GM12864 (cell line): ENCODE data around the gene MLPH.

Experiments
- DNase-seq: peaks from one replicate; pipeline ENCODE4 v3.0.0-alpha.2; 2011; ENCODE audit warnings: low read depth
- H3K4me3 ChIP-seq: 2 replicates; pipeline ENCODE4 v1.5.1; 2011; ENCODE audit warnings: mild to moderate bottlenecking, low read depth, low read length, control low read depth
- CTCF ChIP-seq: IDR thresholded peaks from 2 replicates; pipeline ENCODE4 v1.5.1; 2011; ENCODE audit warnings: low read depth, mild to moderate bottlenecking, moderate library complexity, low read length, control low read depth, inconsistent platforms; ENCODE audit errors: missing control alignments

Gene MLPH

GRCh38 chr2:237478979-237479378 lies 8.1 kb upstream of the MLPH start:
- H3K4me3 ChIP-seq, result no peak overlapping the region
- DNase-seq, result no peak
- TF ChIP-seq CTCF, result no peak

DNA sequence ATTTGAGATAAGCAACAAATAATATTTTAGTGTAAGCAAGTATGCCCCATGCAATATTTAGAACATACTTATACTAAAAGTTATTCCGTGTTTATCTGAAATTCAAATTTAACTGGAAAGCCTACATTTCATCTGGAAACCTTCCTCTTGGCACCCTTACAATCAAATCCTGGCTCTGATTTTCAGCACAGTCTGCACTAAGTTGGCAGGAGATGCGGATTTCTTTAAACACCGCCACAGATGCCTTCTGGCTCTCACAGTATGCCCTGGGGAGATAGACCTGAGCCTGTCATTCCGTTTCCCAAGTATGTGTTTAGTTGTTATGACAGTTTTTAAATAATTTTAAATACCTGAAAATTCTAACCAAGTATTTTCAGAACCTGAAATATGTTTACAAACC lies 7.3 kb upstream of the MLPH start:
- DNase-seq, result no peak
- no peak for TF ChIP-seq CTCF
- no peak overlapping the region for H3K4me3 ChIP-seq

- DNase-seq, result no peak
- no peak overlapping the region for H3K4me3 ChIP-seq
- no peak for TF ChIP-seq CTCF
Observed at GRCh38 chr2:237480556-237480955, 6.5 kb upstream of the MLPH start.

DNA sequence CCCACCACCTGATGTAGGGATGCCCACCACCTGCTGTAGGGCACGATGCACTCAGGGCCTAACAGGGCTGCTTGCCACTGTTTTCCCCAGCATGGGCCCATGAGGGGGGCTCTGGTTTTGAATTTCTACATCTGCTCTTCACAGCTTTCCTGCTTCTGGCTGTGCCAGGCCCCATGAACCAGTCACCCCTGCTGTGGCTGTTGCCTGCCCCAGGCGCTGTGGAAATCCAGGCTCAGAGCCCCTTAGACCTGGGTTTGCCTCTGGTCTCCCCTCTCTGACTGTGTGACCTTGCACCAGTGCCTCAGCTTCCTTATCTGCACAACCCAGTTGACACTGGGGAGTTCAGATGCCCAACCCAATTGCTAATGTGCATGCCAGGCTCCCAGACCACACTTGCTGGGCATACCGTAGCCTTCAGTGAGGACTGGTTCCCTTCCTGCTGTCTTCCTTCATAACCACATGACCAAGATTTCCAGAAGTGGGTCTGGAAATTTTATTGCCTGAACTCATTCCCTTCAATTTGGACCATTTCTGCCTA lies 6.0 kb upstream of the MLPH start:
- TF ChIP-seq CTCF, result no peak

GRCh38 chr2:237482485-237482884 lies 4.6 kb upstream of the MLPH start:
- H3K4me3 ChIP-seq, result no peak overlapping the region
- no peak for DNase-seq
- TF ChIP-seq CTCF, result no peak

More for the DNA sequence above, 6.0 kb upstream of the MLPH start:
- H3K4me3 ChIP-seq, result no peak overlapping the region
- no peak for DNase-seq

GRCh38 chr2:237483018-237483731 lies 3.9 kb upstream of the MLPH start:
- no peak overlapping the region for H3K4me3 ChIP-seq
- no peak for TF ChIP-seq CTCF
- no peak for DNase-seq

GRCh38 chr2:237485304-237485703 lies 1.7 kb upstream of the MLPH start:
- no peak for TF ChIP-seq CTCF
- no peak overlapping the region for H3K4me3 ChIP-seq
- no peak for DNase-seq
